Esophagus squamous epithelium (tissue), 5 donors: ENCODE data around the gene WLS. TPM values are rescaled to one million over a fixed set of nuclear protein-coding genes. Genes with fewer than 3 reads are reported as not detected.

Experiments used
- DNase-seq: peaks from one replicate; lab custom pipeline; 2025; lab: John Stamatoyannopoulos, UW
- H3K27ac ChIP-seq, 4 donors: fragments of 200-600 bp; sonication (generic); one replicate each; pipeline ENCODE4 v1.5.1; 2016 to 2019; ENCODE audit warnings: mild to moderate bottlenecking in 1 of 4
- H3K27me3 ChIP-seq, 4 donors: fragments of 200-600 bp; sonication (generic); 1 replicate in 3 of 4; 2 replicates in 1 of 4; pipeline versions ENCODE4 v1.5.1 to v1.6.0; 2017 to 2021; ENCODE audit warnings: antibody characterized with exemption in 1 of 4
- H3K36me3 ChIP-seq, 3 donors: fragments of 200-600 bp; sonication (generic); one replicate each; pipeline ENCODE4 v1.5.1; 2016 to 2019
- H3K4me1 ChIP-seq, 3 donors: fragments of 200-600 bp; sonication (generic); one replicate each; pipeline ENCODE4 v1.5.1; 2017 to 2019
- H3K4me3 ChIP-seq, 4 donors: fragments of 200-600 bp; sonication (generic); 1 replicate in 3 of 4; 2 replicates in 1 of 4; pipeline ENCODE4 v1.5.1; 2016 to 2019; ENCODE audit warnings: mild to moderate bottlenecking in 2 of 4, moderate library complexity in 1 of 4
- H3K9me3 ChIP-seq, 3 donors: fragments of 200-600 bp; sonication (generic); one replicate each; pipeline ENCODE4 v1.5.1; 2016 to 2019
- CTCF ChIP-seq, 6 experiments: fragments of 450-650 bp in 4 of 6; fragments of 200-600 bp in 2 of 6; sonication (generic) in 2 of 6; IDR thresholded peaks; one replicate each; pipeline ENCODE4 v1.5.1; 2016 to 2019; ENCODE audit warnings: antibody characterized with exemption in 6 of 6, mild to moderate bottlenecking in 4 of 6, moderate library complexity in 4 of 6
- POLR2A ChIP-seq, 4 donors: fragments of 450-650 bp; IDR thresholded peaks; one replicate each; pipeline ENCODE4 v1.6.1; 2017; ENCODE audit warnings: antibody characterized with exemption in 4 of 4, mild to moderate bottlenecking in 4 of 4, moderate library complexity in 3 of 4
- WGBS, 2 donors: methylation state at CpG; one replicate each; pipeline ENCODE4 v1.1.5; 2018; 5-methylcytosine and 5-hydroxymethylcytosine counted together
- intact Hi-C: fragments of 100-400 bp; cut with DNase I; formaldehyde crosslinking; loops from one replicate; pipeline ENCODE4 v1.15.0; 2022
- total RNA-seq, 4 donors: library from RNA; depleted of rRNA; stranded (reverse); fragments of >200 nt; gene quantifications; one replicate each; pipeline ENCODE4 v1.1.0, GENCODE V29; 2016
- donor health status: DM: yes; HTN: yes; CAD: no.

WLS gene
- total RNA-seq, 4 donors from 2014 or later = 30.4 to 87.8 (median 60.0) TPM

- intact Hi-C loops = no loop called here
- peak overlapping the region in 2 of 4 donors; percentile 60 to 70 for H3K27ac ChIP-seq
- no peak overlapping the region for H3K4me3 ChIP-seq
- TF ChIP-seq POLR2A (IDR thresholded peaks at IDR 0.05) = no peak
- no peak for TF ChIP-seq CTCF (IDR thresholded peaks at IDR 0.05)
- DNase-seq = no peak
- H3K27me3 ChIP-seq = no peaks in the 10 kb centered on the region
- H3K4me1 ChIP-seq = peaks cover 5 to 48% (median 23%) of the 10 kb centered on the region in 3 donors
- H3K9me3 ChIP-seq = no peaks in the 10 kb centered on the region
- WGBS, 2 donors = 37 to 58% methylated on average over 3 of the region's 3 CpGs
- peaks cover 0 to 23% (median 0%) of the 10 kb centered on the region in 3 donors for H3K36me3 ChIP-seq
These were observed 35.6 kb downstream of the WLS start for GRCh38 chr1:68196676-68197075.

GRCh38 chr1:68191717-68192116, 40.6 kb downstream of the WLS start:
- no peaks in the 10 kb centered on the region for H3K9me3 ChIP-seq
- intact Hi-C loops = no loop called here
- no peak overlapping the region for H3K4me3 ChIP-seq
- no peak for DNase-seq
- H3K36me3 ChIP-seq = peaks cover 0 to 61% (median 6%) of the 10 kb centered on the region in 3 donors
- H3K27ac ChIP-seq = no peak overlapping the region
- 88 to 96% methylated on average over 2 of the region's 2 CpGs for WGBS, 2 donors
- H3K4me1 ChIP-seq = peaks cover 0 to 8% (median under 1%) of the 10 kb centered on the region in 3 donors
- TF ChIP-seq CTCF (IDR thresholded peaks at IDR 0.05) (no peak), POLR2A (IDR thresholded peaks at IDR 0.05) (no peak)
- no peaks in the 10 kb centered on the region for H3K27me3 ChIP-seq

GRCh38 chr1:68188644-68189340, 43.5 kb downstream of the WLS start:
- Histone ChIP-seq H3K27me3 (no peaks in the 10 kb centered on the region), H3K27ac (peak overlapping the region; percentile 4 to 71 (median 56)), H3K9me3 (no peaks in the 10 kb centered on the region), H3K4me3 (no peak overlapping the region), H3K36me3 (peaks cover 0 to 67% (median 11%) of the 10 kb centered on the region in 3 donors), H3K4me1 (peaks cover 0 to 3% (median 0%) of the 10 kb centered on the region in 3 donors)
- WGBS, 2 donors = 63 to 74% methylated on average over 4 of the region's 4 CpGs
- DNase-seq = no peak
- TF ChIP-seq POLR2A (IDR thresholded peaks at IDR 0.05) (no peak), CTCF (IDR thresholded peaks at IDR 0.05) (no peak)
- intact Hi-C loops = no loop called here

GRCh38 chr1:68188060-68188538, 44.2 kb downstream of the WLS start:
- Histone ChIP-seq H3K9me3 (no peaks in the 10 kb centered on the region), H3K4me3 (no peak overlapping the region), H3K27ac (peak overlapping the region; percentile 4 to 71 (median 56)), H3K4me1 (peaks cover 0 to 3% (median 0%) of the 10 kb centered on the region in 3 donors), H3K27me3 (no peaks in the 10 kb centered on the region), H3K36me3 (peaks cover 0 to 61% (median 11%) of the 10 kb centered on the region in 3 donors)
- TF ChIP-seq CTCF (IDR thresholded peaks at IDR 0.05) (no peak), POLR2A (IDR thresholded peaks at IDR 0.05) (no peak)
- 55 to 73% methylated on average over 3 of the region's 3 CpGs for WGBS, 2 donors
- DNase-seq = no peak
- intact Hi-C loops = no loop called here

GRCh38 chr1:68185743-68186142, 46.6 kb downstream of the WLS start:
- Histone ChIP-seq H3K27ac (no peak overlapping the region), H3K4me3 (no peak overlapping the region), H3K27me3 (no peaks in the 10 kb centered on the region), H3K9me3 (no peaks in the 10 kb centered on the region), H3K4me1 (peaks cover 0 to 3% (median 0%) of the 10 kb centered on the region in 3 donors), H3K36me3 (peaks cover 0 to 38% (median 10%) of the 10 kb centered on the region in 3 donors)
- no peak for TF ChIP-seq CTCF (IDR thresholded peaks at IDR 0.05)
- TF ChIP-seq POLR2A (IDR thresholded peaks at IDR 0.05) = no peak
- DNase-seq = no peak
- intact Hi-C loops = no loop called here
- 61 to 80% methylated on average over 2 of the region's 2 CpGs for WGBS, 2 donors
